Lower lobe of right lung (tissue), 2 donors: Measurements from ENCODE around the gene ATG14. TPM values are rescaled to one million over a fixed set of nuclear protein-coding genes. Genes with fewer than 3 reads are reported as not detected.

Experiments used
- ATAC-seq, 2 donors: fragments of 200-7000 bp; cut with Tn5 transposase; one replicate each; pipeline ENCODE4 v1.9.1; 2020 to 2022; ENCODE audit warnings: mild to moderate bottlenecking in 2 of 2, moderate library complexity in 2 of 2
- DNase-seq: peaks from one replicate; pipeline ENCODE4 v3.0.0-alpha.2; 2020
- H3K27ac ChIP-seq: fragments of 200-600 bp; one replicate; pipeline ENCODE4 v1.8.0; 2022
- H3K27me3 ChIP-seq: fragments of 200-600 bp; one replicate; pipeline ENCODE4 v1.8.0; 2022; ENCODE audit warnings: low read depth
- H3K36me3 ChIP-seq: fragments of 200-600 bp; one replicate; pipeline ENCODE4 v1.8.0; 2022; ENCODE audit warnings: mild to moderate bottlenecking
- H3K4me1 ChIP-seq: fragments of 200-600 bp; one replicate; pipeline ENCODE4 v1.8.0; 2022
- H3K4me3 ChIP-seq: fragments of 200-600 bp; one replicate; pipeline ENCODE4 v1.8.0; 2022; ENCODE audit warnings: mild to moderate bottlenecking
- H3K9me3 ChIP-seq: fragments of 200-600 bp; one replicate; pipeline ENCODE4 v1.8.0; 2022
- CTCF ChIP-seq: fragments of 200-600 bp; IDR thresholded peaks from one replicate; pipeline ENCODE4 v1.8.0; 2022; ENCODE audit warnings: antibody characterized with exemption, mild to moderate bottlenecking
- intact Hi-C: fragments of 100-400 bp; cut with DNase I; formaldehyde crosslinking; loops from one replicate; pipeline ENCODE4 v1.11.0; 2022
- total RNA-seq: library from RNA; stranded (reverse); fragmentation: NEBNext Ultra II Directional; extraction: Animal tissue kit (Norgen Biotek cat#: 25700); gene quantifications from one replicate; pipeline ENCODE4 v1.2.1, GENCODE V29; 2021
- donor health status: DM: no; HTN: yes; CAD: no; lungs with severe emphysema.

The ATG14 gene
- total RNA-seq, 1 donor from 2014 or later: 9.8 TPM

DNA sequence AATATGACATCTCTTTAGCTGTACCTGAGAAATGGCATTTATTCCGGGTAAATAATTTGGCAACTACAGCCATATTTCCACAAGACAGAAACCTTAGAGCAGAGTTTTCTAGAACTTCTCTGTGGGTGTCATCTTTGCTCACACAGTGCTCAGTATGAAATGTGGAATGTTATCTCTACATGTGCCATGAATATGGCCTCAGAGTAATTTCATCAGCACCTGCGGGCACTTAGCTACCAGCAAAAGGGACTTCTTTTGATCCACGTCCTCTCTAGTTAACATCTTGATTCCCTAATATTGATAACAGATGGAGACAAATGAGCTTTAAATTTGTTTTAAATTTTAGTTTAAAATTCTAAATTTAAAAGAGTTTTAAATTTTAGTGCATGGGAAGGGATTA is 2.9 kb upstream of the ATG14 start:
- H3K36me3 ChIP-seq: no peaks in the 10 kb centered on the region
- H3K4me1 ChIP-seq: peaks cover 22% of the 10 kb centered on the region
- H3K27me3 ChIP-seq: no peaks in the 10 kb centered on the region
- ATAC-seq (no peak), DNase-seq (no peak)
- intact Hi-C loops: no loop called here
- H3K27ac ChIP-seq: no peak overlapping the region
- no peaks in the 10 kb centered on the region for H3K9me3 ChIP-seq
- H3K4me3 ChIP-seq: no peak overlapping the region
- no peak for TF ChIP-seq CTCF

DNA sequence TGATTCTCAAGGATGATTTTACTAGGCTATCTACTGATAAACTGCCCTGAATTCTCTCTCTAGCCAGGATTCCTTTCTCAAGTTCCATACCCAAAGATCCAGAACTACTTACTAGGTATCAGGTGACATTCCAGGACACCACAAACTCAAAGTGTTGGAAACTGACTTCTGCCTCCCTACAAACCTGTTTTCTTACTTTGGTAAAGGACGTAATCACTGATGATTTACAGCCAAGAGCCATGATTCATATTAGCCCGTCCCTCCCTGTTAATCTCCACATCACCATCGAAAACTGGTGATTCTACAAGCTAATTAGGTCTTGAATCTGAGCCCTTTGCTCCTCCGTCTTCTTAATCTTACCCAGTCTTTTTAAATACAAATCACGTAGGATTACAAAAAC is 1.0 kb upstream of the ATG14 start:
- DNase-seq (no peak), ATAC-seq (no peak)
- Histone ChIP-seq H3K4me1 (peaks cover 24% of the 10 kb centered on the region), H3K4me3 (peak overlapping the region; percentile 99), H3K36me3 (peaks cover 9% of the 10 kb centered on the region), H3K9me3 (no peaks in the 10 kb centered on the region), H3K27me3 (no peaks in the 10 kb centered on the region), H3K27ac (no peak overlapping the region)
- intact Hi-C loops: no loop called here
- TF ChIP-seq CTCF: no peak

DNA sequence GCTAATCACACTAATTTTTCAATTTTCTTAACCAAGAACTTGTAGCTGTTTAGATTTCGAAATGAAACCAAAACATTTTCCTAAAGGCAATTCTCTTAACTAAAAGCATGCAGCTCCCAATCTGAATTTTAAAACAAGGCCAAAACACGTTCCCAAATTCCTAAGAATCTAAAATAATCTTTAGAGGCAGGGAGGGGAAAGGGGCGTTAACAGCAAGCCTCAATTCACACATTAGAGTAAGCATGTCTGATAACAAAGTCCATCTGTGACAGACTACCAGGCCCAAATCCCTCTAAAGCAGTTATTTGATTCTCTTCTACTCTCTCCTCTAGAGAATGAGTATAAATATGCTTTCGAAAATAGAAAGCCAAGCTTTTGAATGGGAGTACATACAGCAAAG is 754 bp downstream of the ATG14 start:
- Histone ChIP-seq H3K4me3 (peak overlapping the region; percentile 99), H3K27me3 (no peaks in the 10 kb centered on the region), H3K9me3 (no peaks in the 10 kb centered on the region), H3K36me3 (peaks cover 15% of the 10 kb centered on the region), H3K4me1 (peaks cover 24% of the 10 kb centered on the region), H3K27ac (peak overlapping the region; percentile 86)
- no peak for ATAC-seq
- no peak for TF ChIP-seq CTCF
- no peak for DNase-seq
- intact Hi-C loops: no loop called here

- DNase-seq (no peak), ATAC-seq (no peak)
- TF ChIP-seq CTCF: no peak
- H3K4me1 ChIP-seq: peaks cover under 1% of the 10 kb centered on the region
- intact Hi-C loops: no loop called here
- H3K9me3 ChIP-seq: no peaks in the 10 kb centered on the region
- no peak overlapping the region for H3K4me3 ChIP-seq
- peaks cover 15% of the 10 kb centered on the region for H3K36me3 ChIP-seq
- no peaks in the 10 kb centered on the region for H3K27me3 ChIP-seq
- no peak overlapping the region for H3K27ac ChIP-seq
Measured at GRCh38 chr14:55404173-55404854, 7.3 kb downstream of the ATG14 start.

DNA sequence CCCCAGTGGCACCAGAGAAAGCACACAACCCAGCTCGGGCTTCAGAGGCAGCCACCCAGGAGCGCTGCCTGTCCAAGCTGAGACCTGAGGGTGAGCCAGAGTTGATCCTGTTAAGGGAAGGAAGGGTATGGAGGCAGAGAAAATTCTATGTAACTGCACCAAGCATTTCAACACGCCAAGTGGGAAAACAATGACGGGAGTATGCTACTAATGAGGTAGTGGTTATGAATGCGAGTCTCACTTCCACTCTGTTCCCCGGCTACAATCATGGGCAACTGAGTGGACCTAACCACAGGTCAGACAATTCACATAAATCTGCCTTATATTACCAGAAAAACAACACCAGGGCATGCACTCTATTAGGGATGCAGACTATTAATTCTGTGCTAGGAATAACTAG is 9.9 kb downstream of the ATG14 start:
- Histone ChIP-seq H3K9me3 (no peaks in the 10 kb centered on the region), H3K4me3 (no peak overlapping the region), H3K4me1 (no peaks in the 10 kb centered on the region), H3K36me3 (peaks cover 2% of the 10 kb centered on the region), H3K27me3 (no peaks in the 10 kb centered on the region), H3K27ac (no peak overlapping the region)
- DNase-seq: no peak
- intact Hi-C loops: no loop called here
- ATAC-seq: no peak
- no peak for TF ChIP-seq CTCF
